Eye (tissue), 1 donor: Measurements from ENCODE around the gene GRID1.
"Not testable (repeated sequence)": the region's sequence is repeated elsewhere in the genome, so short reads cannot be mapped to it uniquely, and the experiment has no call there.

ENCODE experiments used
- DNase-seq: peaks from one replicate; pipeline ENCODE4 v3.0.0-alpha.2; 2015

The GRID1 gene

DNA sequence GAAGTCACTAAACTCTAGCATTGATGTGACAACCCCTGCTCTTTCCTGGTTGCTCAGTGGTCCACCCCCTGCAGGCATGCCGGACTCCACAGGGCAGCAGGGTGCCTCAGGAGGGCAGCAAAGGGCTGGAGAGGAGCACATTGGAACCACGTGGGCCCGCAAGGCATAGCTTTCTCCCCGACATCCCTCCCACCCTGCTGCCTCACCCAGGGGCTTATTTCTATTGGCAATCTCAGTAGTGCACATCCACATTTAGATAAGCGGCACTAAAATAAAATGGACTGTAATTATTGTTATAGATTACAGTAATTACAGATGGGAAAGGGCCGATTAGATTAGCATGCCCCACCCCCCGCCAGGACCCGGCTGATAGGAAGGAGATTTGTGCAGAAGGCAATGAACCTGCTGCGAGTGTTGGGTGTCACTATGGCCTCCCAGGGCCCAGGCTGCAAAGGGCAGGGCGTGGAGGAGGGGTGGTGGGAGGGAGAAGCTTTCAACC is 580.1 kb downstream of the GRID1 start:
- DNase-seq: no peak

DNA sequence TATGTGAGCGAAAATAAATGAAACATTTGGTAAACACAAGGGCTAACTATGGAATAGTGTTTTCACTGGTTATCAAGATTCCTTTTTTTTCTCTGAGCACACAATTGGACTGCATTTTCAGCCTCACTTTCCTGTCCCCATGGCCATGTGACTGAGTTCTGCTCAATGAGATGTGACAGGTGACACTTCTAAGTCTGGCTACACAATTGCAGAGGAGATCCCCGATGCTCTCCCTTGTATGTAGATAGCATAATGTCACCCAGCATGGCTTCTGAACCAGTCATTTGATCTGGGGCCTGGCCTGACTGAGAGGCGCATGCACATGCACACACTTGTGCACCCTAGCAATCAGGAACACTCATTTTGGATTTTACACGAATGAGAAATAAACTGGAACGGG is 581.8 kb downstream of the GRID1 start:
- DNase-seq: peak; percentile 76

DNA sequence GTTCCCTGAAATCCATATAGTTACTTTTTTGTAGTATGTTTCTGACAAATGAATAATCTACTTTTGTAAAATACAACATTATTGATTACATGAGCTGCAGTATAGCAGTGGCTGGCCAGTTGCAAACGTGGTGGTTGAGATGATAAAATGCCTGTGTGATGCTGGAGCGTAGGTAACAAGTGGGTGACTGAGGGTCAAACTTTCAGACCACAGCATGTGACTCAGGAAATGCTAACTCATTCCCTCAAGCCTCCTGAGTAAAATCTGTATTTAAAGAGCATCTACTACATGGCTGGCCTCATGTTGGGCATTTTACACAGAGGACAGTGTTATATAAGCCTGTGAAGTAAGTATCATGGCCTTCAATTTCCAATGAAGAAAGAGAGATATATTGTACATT is 585.2 kb downstream of the GRID1 start:
- DNase-seq: no peak

DNA sequence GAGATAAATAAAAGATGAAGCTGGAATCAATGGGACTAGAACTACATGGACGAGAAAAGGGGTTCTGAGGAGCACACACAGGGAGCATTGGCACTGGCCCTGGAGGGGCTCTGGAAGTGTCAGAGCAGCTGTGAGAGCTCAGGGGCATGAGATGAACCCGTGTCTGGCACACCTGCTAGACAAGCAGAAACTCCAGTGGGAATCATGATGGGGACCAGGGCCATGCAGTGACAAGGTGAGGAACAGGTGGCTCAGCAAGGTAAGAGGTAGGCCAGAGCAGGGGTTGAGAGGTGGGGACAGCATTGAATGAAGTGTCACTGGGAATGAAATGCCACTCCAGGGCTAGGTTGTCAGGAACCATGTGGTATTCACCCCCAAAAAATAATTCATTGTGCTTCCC is 588.5 kb downstream of the GRID1 start:
- no peak for DNase-seq

DNA sequence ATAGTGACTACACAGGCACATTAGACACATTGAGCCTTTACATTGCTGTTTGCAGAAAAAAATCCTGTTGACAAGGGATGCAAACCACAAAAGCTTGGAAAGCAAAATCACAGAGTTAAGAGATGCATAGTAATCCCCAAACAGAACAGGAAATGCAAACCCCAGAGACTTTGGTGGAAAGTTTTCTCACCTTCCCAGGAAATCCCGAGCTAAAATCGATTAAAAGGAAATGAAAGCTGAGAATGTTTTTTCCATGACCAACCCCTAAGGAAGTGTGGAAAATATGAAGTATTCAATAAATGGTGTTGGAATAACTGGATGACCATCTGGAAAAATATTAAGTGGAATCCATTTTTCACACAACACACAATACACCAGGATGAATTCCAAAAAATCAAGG is 598.7 kb downstream of the GRID1 start:
- no peak for DNase-seq

DNA sequence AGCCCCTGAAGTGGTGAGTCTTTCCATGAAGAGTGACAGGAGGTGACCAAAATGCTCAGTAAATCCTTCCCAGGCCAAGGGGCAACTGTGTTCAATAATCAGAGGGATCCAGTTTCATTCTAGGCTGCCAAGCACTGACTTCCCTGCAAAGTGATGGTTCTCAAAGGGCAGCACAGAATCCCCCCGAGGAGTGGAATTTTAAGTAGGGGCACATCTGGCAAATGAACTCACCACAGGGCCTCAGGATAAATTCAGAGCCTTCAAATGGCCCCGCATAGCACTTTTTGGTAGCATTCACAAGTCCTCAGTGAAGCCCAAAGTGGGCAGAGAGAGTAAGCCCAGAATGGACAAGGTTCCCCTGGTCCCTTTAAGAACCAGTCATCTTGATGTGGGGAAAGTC is 602.5 kb downstream of the GRID1 start:
- DNase-seq: peak; percentile 58

DNA sequence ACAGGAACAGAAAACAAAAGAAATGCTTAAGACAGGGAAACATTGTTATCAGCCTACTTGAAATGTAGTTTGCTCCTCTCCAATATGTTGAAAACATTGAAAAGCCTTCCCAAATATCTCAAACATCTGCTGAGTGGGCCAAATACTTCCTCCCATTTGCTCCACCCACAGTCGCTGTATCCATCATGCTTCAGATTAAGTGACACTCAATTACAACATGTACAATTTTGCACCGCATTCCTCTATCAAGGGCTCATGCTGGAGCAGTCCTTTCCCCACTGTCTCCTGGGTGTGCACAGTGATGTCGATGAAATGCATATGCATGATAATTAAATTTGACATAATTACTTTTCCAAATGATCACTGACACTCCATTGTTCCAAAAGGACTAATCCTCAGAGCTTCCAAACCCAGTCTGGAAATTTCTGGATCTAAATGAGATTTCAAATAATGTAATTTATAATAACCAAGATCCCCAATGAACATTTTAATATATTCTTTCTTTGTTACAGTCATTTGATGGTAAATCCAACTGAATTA is 604.6 kb downstream of the GRID1 start:
- no peak for DNase-seq

DNA sequence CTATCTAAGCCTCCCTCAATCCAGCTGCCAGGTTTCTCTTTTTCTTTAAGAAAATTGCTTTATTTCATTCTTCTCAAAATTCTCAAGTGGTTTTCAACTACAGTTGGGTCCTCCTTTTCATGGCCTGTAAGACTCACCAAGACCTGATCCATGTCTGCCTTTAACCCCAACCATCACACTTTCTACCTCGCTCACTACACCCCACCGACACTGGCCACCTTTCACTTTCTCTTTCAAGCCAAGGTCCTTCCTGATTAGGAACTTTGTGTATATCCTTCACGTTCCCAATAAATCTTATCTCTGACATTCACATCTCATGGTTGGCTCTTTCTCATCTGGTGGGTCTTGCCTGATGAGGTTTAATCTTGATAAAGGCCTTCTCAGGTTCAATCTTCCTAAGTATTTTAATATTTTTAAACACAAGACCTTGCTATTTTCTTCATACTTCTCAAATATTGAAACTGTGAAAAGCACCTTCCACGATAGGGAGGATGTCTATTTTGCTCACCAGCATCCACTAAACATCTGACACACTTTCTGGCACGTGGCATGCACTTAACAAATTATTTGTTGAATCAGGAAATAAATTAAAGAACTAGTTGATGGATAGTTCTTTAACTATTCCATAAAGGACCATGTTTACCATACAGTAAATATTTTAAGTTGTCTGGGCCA is 624.8 kb downstream of the GRID1 start:
- no peak for DNase-seq

DNA sequence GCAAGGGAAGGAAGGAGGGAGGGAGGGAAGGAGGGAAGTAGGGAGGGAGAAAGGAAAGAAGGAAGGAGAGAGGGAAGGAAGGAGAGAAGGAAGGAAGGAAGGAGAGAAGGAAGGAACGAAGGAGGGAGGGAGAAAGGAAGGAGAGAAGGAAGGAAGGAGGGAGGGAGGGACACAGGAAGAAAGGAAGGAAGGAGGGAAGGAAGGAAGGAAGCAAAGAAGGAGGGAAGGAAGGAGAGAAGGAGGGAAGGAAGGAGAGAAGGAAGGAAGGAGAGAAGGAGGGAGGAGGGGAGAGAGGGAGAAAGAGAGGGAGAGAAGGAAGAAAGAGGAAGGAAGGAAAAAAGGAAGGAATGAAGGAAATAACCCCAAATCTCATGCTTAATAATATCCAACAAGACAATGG is 630.6 kb downstream of the GRID1 start:
- no peak for DNase-seq

DNA sequence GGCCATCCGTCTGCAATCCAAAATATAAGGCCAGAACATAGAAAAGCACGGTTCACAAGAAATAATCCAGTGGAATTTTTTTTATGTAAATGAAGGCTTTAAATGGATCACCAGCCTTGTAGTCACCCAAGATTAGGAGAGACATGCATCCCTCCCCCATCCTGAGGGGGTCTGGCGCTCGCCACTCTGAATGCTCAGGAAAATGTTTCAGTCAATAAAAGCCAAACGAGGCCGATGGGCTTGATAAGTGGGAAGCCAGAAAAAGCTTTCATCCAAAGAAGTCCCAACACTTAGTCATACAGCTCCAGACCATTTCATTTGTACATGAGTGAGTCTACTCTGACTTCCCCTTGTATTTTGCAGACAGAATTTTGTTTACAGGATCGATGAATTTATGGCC is 631.8 kb downstream of the GRID1 start:
- DNase-seq: no peak

DNA sequence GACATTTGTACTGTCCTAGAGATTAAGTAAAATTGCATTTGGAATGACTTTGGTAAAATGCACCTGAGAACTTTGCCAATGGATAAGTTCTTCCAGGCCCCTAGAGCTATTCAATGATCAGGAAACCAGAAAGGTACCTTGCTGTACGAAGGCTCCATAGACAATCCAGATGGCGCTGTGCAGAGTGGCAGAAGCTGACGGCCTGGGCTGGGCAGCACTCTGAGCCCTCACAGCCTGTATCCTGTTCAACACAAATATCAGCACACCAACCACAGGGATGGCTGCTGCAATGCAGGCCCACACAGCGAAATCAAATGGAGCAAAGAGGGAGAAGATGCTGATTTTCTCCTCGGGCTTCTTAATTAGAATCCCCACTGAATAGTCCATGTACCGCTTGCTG is 642.4 kb downstream of the GRID1 start:
- DNase-seq: no peak

DNA sequence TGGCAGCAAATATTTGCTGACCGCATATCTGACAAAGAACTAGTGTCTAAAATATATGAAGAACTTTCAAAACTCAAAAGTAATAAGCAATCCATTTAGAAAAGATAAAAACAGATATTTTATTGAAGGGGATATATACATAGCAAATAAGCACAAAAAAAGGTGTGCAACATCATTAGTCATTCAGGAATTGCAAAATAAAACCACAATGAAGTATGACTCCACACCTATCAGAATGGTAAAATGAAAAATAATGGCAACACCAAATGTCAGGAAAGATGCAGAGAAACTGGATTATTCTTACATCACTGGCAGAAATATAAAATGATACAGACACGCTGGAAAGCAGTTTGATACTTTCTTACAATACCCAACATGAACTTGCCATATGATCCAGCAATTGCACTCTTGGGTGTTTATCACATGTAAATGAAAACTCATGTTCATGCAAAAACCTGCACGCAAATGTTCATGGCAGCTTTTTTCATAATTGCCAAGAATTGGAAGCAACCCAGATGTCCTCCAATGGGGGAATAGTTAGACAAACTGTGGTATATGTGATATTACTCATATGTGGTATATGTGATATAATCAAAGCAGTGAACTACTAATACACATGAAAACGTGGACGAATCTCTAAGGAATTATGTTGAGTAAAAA is 645.5 kb downstream of the GRID1 start:
- no peak for DNase-seq

DNA sequence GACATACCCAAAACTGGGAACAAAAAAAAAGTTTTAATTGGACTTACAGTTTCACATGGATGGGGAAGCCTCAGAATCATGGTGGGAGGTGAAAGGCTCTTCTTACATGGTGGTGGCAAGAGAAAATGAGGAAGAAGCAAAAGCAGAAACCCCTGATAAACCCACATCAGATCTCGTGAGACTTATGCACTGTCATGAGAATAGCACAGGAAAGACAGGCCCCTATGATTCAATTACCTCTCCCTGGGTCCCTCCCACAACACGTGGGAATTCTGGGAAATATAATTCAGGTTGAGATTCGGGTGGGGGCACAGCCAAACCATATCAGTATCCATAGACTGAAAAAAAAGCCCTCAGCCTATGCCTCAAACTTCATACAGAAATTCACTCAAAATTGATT is 647.2 kb downstream of the GRID1 start:
- DNase-seq: no peak

DNA sequence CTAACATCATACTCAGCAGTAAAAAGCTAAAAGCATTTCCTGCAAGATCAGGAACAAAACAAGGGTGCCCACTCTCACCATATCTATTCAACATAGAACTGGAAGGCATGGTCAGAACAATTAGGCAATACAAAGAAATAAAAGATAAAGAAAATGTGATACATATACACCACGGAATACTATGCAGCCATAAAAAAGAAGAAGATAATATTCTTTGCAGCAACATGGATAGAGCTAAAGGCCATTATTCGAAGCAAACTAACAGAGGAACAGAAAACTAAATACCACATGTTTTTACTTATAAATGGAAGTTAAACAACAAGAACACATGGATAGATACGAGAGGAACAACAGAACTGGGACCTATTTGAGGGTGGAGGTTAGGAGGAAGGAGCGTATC is 652.7 kb downstream of the GRID1 start:
- DNase-seq: no peak

DNA sequence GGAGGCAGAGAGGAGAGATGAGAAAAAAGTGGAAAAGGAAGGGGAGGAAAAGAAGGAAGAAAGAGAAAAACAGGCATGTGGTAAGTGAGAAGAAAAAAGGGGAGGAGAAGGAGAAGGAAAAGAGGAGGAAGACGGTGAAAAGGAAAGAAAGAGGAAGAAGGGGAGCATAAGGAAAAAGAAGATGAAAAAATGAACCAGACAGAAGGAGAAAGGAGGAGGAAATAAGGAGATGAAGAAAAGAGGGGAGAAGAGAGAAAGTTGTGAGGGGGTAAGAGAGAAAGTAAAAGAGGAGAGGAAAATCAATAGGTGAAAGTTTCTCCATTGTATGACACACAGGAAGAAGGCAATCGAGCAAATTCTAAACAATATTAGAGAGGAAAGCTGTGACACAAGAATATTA is 663.8 kb downstream of the GRID1 start:
- no peak for DNase-seq

DNA sequence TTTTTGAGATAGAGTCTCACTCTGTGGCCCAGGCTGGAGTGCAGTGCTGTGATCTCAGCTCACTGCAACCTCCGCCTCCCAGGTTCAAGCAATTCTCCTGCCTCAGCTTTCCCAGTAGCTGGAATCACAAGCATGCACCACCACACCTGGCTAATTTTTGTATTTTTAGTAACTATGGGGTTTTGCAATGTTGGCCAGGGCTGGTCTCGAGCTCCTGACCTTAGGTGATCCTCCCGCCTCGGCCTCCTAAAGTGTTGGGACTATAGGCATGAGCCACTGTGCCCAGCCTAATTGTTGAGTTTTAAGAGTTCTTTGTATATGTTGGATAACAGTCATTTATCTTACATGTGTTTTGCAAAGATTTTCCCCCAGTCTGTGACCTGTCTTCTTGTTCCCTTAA is 667.5 kb downstream of the GRID1 start:
- not testable (repeated sequence) for DNase-seq

DNA sequence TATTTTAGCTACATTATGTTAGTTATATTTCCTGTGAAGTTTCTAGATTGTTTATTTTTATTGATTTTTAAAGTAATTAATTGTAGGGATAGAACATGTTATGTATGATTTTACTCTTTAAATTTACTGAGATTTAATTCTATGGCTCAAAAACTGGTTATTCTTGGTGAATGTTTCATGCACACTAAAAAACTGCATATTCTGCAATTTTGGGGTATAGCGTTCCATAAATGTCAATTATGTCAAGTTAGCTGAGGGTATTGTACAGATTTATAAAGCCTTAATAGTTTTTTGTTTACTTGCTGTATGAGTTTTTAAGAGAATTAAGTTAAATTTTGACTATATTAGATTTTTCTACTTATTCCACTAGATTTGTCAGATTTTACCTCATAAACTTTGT is 669.7 kb downstream of the GRID1 start:
- no peak for DNase-seq

DNA sequence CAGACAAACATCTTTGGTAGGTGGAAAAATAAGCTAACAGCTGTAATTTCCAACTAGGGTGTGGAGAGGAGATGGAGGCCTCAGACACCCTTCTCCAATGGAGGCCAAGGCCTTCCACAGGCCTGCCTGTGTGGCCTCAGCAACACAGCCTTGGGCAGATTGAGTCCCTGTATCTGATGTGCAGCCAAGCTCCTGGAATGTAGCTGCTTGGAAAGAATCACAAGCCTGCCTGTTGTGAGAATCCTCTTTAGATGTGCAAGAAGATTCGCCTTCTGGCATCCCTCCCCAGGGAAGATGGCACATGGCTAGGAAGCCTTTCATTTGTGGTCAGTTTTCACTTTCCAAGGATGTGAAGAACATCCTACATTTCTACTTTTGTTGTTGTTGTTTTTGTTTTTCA is 684.0 kb downstream of the GRID1 start:
- DNase-seq: no peak

DNA sequence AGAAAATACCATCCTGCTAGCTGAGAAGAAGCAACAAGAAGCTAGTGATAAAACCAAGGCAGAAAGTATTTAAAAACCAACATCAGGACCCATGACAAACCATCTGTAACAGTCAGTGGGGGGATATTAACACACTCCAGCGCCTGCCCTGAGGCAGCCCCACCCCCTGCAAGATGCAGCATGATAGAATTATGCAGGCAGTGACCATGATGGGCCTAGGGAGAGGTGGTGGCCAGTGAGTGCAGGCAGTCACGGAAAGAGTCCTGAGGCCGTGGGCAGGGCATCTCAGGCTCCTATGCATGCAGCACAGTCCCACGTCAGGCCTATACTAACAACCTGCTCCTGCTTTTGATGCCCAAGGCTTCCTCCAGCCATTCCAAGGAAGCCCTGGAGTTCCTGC is 686.9 kb downstream of the GRID1 start:
- DNase-seq: no peak

DNA sequence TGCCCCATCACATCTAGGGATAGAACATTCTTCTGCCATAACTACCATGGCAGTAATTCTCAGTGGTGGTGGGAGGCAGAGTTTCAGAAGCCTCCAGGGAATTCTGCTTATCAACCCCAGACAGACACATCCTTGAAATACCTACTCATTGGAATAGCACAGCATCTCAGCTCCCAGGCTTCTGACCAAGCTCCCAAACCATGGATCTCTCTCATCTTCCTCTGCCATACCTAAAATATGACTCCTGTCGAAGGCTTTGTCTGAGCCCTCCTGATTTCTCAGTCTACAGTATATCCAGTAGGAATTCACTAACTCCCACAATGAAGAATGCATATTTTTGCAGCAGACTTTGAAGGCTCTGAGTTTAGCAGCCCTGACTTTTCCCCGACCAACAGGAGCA is 687.5 kb downstream of the GRID1 start:
- no peak for DNase-seq

DNA sequence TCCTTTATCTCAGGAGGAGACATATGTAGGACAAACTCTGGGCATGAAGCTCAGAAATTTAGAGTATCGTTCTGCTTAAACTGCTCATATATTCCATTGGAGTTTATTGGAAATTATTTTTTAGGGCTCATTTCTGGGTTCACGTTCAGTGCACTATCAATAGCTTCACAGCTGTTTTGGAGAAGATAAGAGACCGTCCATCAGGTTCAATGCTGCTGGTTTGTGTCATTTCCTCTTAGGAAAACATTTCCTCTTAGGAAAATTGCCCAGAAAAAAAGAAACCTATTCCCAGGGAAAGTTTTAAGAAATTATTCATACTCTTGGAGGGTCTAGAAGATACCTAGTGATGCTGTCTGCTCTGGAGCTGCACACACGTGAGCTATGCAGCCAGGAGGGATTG is 691.7 kb downstream of the GRID1 start:
- no peak for DNase-seq

DNA sequence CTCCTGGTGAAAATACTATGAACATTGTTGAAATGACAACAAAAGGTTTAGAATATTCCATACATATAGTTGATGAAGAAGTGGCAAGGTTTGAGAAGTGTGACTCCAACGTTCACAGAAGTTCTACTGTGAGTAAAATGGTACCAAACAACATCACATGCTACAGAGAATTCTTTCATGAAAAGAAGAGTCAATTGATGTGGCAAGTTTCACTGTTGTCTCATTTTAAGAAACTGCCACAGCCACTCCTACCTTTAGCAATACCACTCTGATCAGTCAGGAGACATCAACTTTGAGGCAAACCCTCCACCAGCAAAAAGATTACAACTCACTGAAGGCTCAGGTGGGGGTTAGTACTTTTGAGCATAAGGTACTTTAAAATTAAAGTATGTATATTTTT is 693.3 kb downstream of the GRID1 start:
- DNase-seq: no peak

DNA sequence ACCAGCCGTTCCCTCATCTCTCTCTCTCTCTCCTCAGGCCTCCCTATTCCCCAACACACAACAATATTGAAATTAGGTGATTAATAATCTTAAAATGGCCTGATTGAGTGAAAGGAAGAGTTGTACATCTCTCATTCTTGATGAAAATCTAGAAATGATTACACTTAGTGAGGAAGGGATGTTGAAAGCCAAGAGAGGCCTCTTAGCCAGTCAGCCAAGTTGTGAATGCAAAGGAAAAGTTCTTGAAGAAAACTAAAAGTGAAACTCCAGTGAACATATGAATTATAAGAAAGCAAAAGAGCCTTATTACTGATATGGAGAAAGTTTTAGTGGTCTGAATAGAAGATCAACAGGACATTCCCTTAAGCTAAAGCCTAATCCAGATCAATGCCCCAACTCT is 695.1 kb downstream of the GRID1 start:
- no peak for DNase-seq

DNA sequence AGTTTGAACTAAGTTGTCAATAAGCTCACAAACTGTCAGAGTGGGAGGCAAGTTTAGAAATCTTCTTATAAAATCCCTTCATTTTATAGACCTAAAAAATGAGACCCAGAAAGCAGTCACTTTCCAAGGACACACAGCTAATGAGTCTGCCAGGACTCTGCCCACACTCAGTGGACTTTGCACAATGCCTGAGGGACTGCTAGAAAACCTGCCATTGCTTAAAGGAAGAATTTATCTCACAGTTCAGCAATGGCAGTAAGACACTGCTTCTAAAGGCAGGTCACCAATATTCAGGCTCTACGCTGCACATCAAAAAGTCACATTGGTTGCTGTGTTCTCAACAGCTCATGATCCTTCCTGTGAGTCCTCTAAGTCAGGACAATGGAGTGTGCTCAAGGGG is 698.1 kb downstream of the GRID1 start:
- no peak for DNase-seq
